DOHH2 (cell line): Measurements from ENCODE around the gene PHKA2.

Experiments used
- H3F3A ChIP-seq: fragments of 200-600 bp; sonication (generic), shearing (Covaris generic); 2 replicates; pipeline ENCODE4 v1.6.0; 2016; ENCODE audit warnings: antibody characterized with exemption, mild to moderate bottlenecking; ENCODE audit not compliant: control insufficient read depth, insufficient read depth
- H3K27ac ChIP-seq: fragments of 200-600 bp; sonication (generic); 2 replicates; pipeline ENCODE4 v1.5.1; 2014; ENCODE audit warnings: low read depth, mild to moderate bottlenecking, low read length, moderate library complexity
- H3K27me3 ChIP-seq: fragments of 200-600 bp; sonication (generic); 2 replicates; pipeline ENCODE4 v1.6.1; 2014; ENCODE audit warnings: mild to moderate bottlenecking, low read length, mixed read lengths; ENCODE audit not compliant: control insufficient read depth
- H3K36me3 ChIP-seq: fragments of 200-600 bp; sonication (generic); 2 replicates; pipeline ENCODE4 v1.6.1; 2014; ENCODE audit warnings: mild to moderate bottlenecking, low read length, moderate library complexity, mixed read lengths; ENCODE audit not compliant: control insufficient read depth
- H3K4me1 ChIP-seq: fragments of 200-600 bp; sonication (generic); 2 replicates; pipeline ENCODE4 v1.6.1; 2014; ENCODE audit warnings: mild to moderate bottlenecking, low read length, mixed read lengths; ENCODE audit not compliant: control insufficient read depth
- H3K4me2 ChIP-seq: fragments of 200-600 bp; sonication (generic); 2 replicates; pipeline ENCODE4 v1.6.0; 2014; ENCODE audit warnings: mild to moderate bottlenecking, low read length, moderate library complexity
- H3K4me3 ChIP-seq: fragments of 200-600 bp; sonication (generic); 2 replicates; pipeline ENCODE4 v1.5.1; 2014; ENCODE audit warnings: mild to moderate bottlenecking, low read length, mixed read lengths
- H3K79me2 ChIP-seq: fragments of 200-600 bp; sonication (generic); 2 replicates; pipeline ENCODE4 v1.6.1; 2014; ENCODE audit warnings: mild to moderate bottlenecking, low read length, mixed read lengths; ENCODE audit not compliant: control insufficient read depth
- H3K9me2 ChIP-seq: fragments of 200-600 bp; sonication (generic); replicated peaks from 2 replicates; pipeline ENCODE4 v1.6.1; 2014; ENCODE audit warnings: mild to moderate bottlenecking, low read length, mixed read lengths; ENCODE audit not compliant: control insufficient read depth
- H3K9me3 ChIP-seq: fragments of 200-600 bp; sonication (generic); 2 replicates; pipeline ENCODE4 v1.6.1; 2014; ENCODE audit warnings: antibody characterized with exemption, low read length, mixed read lengths; ENCODE audit not compliant: control insufficient read depth, insufficient read depth
- H4K20me1 ChIP-seq: fragments of 200-600 bp; sonication (generic); 2 replicates; pipeline ENCODE4 v1.6.0; 2014; ENCODE audit warnings: low read depth, mild to moderate bottlenecking, antibody characterized with exemption, low read length, moderate library complexity; ENCODE audit not compliant: control insufficient read depth, insufficient read depth
- CTCF ChIP-seq: fragments of 200-600 bp; sonication (generic); IDR thresholded peaks from one replicate; pipeline ENCODE4 v1.5.1; 2014; ENCODE audit warnings: antibody characterized with exemption, mild to moderate bottlenecking, low read depth, low read length; ENCODE audit not compliant: poor library complexity, severe bottlenecking
- EZH2phosphoT487 ChIP-seq: fragments of 200-600 bp; sonication (generic); IDR thresholded peaks from 2 replicates; pipeline ENCODE4 v1.6.1; 2017; ENCODE audit warnings: borderline replicate concordance, mild to moderate bottlenecking, antibody characterized with exemption, low read length, moderate library complexity, mixed read lengths

PHKA2 gene

GRCh38 chrX:18899796-18900380, 84.0 kb downstream of the PHKA2 start:
- H3K9me3 ChIP-seq = no peaks in the 10 kb centered on the region

GRCh38 chrX:18898492-18898891, 85.4 kb downstream of the PHKA2 start:
- no peaks in the 10 kb centered on the region for H3K79me2 ChIP-seq
- H3K9me2 ChIP-seq = no peaks in the 10 kb centered on the region
- no peak for TF ChIP-seq EZH2phosphoT487
- no peak for TF ChIP-seq CTCF
- no peak overlapping the region for H3K27ac ChIP-seq
- no peaks in the 10 kb centered on the region for H3K9me3 ChIP-seq
- no peaks in the 10 kb centered on the region for H3K4me1 ChIP-seq
- H3K36me3 ChIP-seq = no peaks in the 10 kb centered on the region
- H3K4me3 ChIP-seq = no peak overlapping the region
- H4K20me1 ChIP-seq = no peaks in the 10 kb centered on the region
- no peak overlapping the region for H3K4me2 ChIP-seq
- no peaks in the 10 kb centered on the region for H3F3A ChIP-seq
- no peaks in the 10 kb centered on the region for H3K27me3 ChIP-seq

More at GRCh38 chrX:18899796-18900380, 84.0 kb downstream of the PHKA2 start:
- H3K79me2 ChIP-seq = no peaks in the 10 kb centered on the region
- H4K20me1 ChIP-seq = no peaks in the 10 kb centered on the region
- no peaks in the 10 kb centered on the region for H3K36me3 ChIP-seq
- H3K27me3 ChIP-seq = no peaks in the 10 kb centered on the region
- H3K4me1 ChIP-seq = no peaks in the 10 kb centered on the region
- H3K4me2 ChIP-seq = no peak overlapping the region
- no peaks in the 10 kb centered on the region for H3K9me2 ChIP-seq
- H3K27ac ChIP-seq = no peak overlapping the region
- no peak overlapping the region for H3K4me3 ChIP-seq
- TF ChIP-seq CTCF (no peak), EZH2phosphoT487 (no peak)
- no peaks in the 10 kb centered on the region for H3F3A ChIP-seq

GRCh38 chrX:18898091-18898490, 85.8 kb downstream of the PHKA2 start:
- Histone ChIP-seq H3K9me2 (no peaks in the 10 kb centered on the region), H3K4me3 (no peak overlapping the region), H3F3A (no peaks in the 10 kb centered on the region), H3K9me3 (no peaks in the 10 kb centered on the region), H3K4me1 (no peaks in the 10 kb centered on the region), H3K4me2 (no peak overlapping the region), H3K79me2 (no peaks in the 10 kb centered on the region), H3K27ac (no peak overlapping the region), H3K36me3 (no peaks in the 10 kb centered on the region), H4K20me1 (no peaks in the 10 kb centered on the region), H3K27me3 (no peaks in the 10 kb centered on the region)
- no peak for TF ChIP-seq CTCF
- TF ChIP-seq EZH2phosphoT487 = no peak
